Right cardiac atrium (tissue), 5 donors: ENCODE results near the gene BAZ1B. TPM values are rescaled to one million over a fixed set of nuclear protein-coding genes. Genes with fewer than 3 reads are reported as not detected.

ENCODE experiments used
- ATAC-seq, 2 donors: fragments of 200-7000 bp; cut with Tn5 transposase; one replicate each; pipeline versions ENCODE4 v1.8.0 to v1.9.1; 2020; ENCODE audit warnings: moderate library complexity in 2 of 2, mild to moderate bottlenecking in 1 of 2
- DNase-seq, 3 donors: peaks; one replicate each; pipeline ENCODE4 v3.0.0-alpha.2; 2020
- H3K27ac ChIP-seq: one replicate; pipeline ENCODE4 v1.5.1; 2013; ENCODE audit warnings: mild to moderate bottlenecking, low read length, control low read depth, moderate library complexity
- H3K27me3 ChIP-seq: one replicate; pipeline ENCODE4 v1.6.1; 2013; ENCODE audit not compliant: control insufficient read depth, insufficient read depth
- H3K4me1 ChIP-seq: one replicate; pipeline ENCODE4 v1.6.1; 2013; ENCODE audit warnings: low read length; ENCODE audit not compliant: control insufficient read depth, insufficient read depth
- H3K4me3 ChIP-seq: one replicate; pipeline ENCODE4 v1.5.1; 2013; ENCODE audit warnings: low read length, control low read depth
- H3K9me3 ChIP-seq: one replicate; pipeline ENCODE4 v1.6.1; 2013; ENCODE audit warnings: low read length; ENCODE audit not compliant: control insufficient read depth
- WGBS: extraction: QIAGEN DNeasy Blood & Tissue Kit; methylation state at CpG from one replicate; pipeline ENCODE4 v1.1.7; 2013; 5-methylcytosine and 5-hydroxymethylcytosine counted together
- intact Hi-C, 4 donors: fragments of 100-400 bp; cut with DNase I; formaldehyde crosslinking; loops; one replicate each; pipeline versions ENCODE4 v1.11.0 to v1.14.0; 2022 to 2023
- polyA plus RNA-seq: library from polyadenylated mRNA; stranded (reverse); fragments of 200-250 nt; gene quantifications from one replicate; pipeline ENCODE4 v1.2.3, GENCODE V29; 2013
- total RNA-seq, 4 donors: library from RNA; stranded (reverse); fragmentation: NEBNext Ultra II Directional; extraction: Animal tissue kit (Norgen Biotek cat#: 25700); gene quantifications; one replicate each; pipeline ENCODE4 v1.2.1, GENCODE V29; 2021
- donor health status: healthy with polysubstance abuse.
- donor health status: DM: no; HTN: yes; CAD: no.
- donor health status: DM: no; HTN: no; CAD: no.
- donor health status: DM: no; HTN: yes; CAD: no; lungs with severe emphysema.
- donor health status: DM: yes; HTN: yes; CAD: no.

The BAZ1B gene
- total and polyA plus RNA-seq, 5 donors = 24.4 to 48.3 (median 45.1) TPM

DNA sequence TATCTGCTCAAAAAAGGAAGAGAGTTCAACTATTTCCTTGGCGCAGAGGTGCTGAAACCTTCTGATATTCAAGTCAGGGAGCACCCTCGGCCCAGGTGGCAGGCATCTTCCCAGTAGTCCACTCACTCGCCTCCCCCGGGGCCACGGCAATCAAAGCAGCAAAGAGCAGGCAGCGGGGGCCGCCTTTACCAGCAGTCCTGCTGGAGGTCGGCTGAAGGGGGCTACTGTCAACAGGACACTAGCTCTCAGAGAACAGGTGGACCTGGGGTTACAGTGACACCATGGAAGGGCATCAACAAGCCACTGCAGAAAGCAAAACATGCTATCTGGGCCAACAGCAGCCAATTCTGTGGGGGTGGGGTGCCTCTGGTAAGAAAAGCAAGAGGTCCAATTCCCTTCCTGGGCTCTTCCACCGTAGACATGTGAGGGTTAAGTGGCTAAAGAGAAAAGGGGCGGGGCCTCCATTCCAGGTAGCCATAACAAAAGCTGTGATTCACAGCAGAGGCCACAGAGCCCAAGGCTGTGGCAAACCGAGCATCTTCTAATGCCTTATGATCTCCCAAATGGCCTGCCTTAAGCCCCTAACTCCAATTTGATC lies 79.1 kb downstream of the BAZ1B start:
- Histone ChIP-seq H3K27ac (no peak overlapping the region), H3K9me3 (no peaks in the 10 kb centered on the region), H3K4me3 (no peak overlapping the region), H3K27me3 (no peaks in the 10 kb centered on the region), H3K4me1 (no peaks in the 10 kb centered on the region)
- no peak for ATAC-seq
- WGBS = 83% methylated on average over 11 of the region's 11 CpGs
- DNase-seq = no peak
- intact Hi-C loops = loop anchor here in 1 of 4 donors (10.0 kb wide), 1 partner anchor 98 kb away; no protein-coding TSS in a partner anchor

DNA sequence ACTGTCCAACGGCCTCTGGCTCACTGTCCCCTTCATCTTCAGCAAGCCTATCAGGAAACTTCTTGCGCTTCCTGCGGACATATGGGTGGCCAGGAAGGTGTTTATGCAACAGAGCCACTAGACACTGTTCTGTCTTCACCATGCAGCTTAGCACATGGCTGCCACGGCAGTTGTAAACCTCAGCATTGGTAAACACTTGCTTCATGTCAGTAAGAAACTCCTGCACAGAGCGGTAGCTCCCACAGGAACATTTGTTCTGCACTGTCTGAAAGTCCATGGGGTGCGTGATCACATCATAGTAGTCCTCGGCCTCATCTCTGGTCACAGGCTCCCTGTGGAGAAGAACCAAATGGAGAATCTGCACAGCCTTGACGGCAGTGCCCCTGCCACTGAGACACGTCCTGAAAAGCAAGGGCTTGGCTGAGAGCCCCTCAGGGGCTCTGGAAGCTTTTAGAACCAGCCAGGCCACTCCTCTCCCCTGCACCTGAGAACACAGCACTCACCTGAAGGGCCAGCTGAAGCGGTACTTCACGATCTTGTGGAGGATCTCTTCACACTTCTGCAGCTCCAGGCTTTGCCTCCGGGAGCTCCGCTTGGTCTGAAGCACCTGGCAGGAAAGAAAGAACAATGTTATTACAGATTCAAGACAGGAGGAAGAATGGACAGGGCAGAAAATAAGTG lies 79.7 kb downstream of the BAZ1B start:
- Histone ChIP-seq H3K27ac (no peak overlapping the region), H3K4me3 (no peak overlapping the region), H3K9me3 (no peaks in the 10 kb centered on the region), H3K27me3 (no peaks in the 10 kb centered on the region), H3K4me1 (no peaks in the 10 kb centered on the region)
- no peak for ATAC-seq
- WGBS = 88% methylated on average over 13 of the region's 13 CpGs
- DNase-seq = no peak
- intact Hi-C loops = loop anchor here in 1 of 4 donors (10.0 kb wide), 1 partner anchor 98 kb away; no protein-coding TSS in a partner anchor

DNA sequence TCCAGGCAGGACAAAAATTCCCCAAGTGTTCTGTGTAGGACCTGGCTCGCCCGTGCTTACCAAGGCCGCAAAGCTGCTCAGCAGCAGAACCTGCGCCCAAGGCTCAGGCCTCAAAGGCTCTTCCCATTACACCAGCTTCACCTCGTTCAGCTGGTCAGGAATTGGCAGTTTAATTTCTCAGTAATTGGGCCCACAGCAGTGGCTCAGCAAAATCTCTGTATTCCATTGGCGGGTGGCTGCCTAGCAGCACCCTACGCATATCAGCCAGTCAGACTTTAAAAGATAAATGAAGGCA lies 82.7 kb downstream of the BAZ1B start:
- DNase-seq (no peak), ATAC-seq (no peak)
- intact Hi-C loops = loop anchor here in 2 of 4 donors (5.0 to 10.0 kb wide), 2 partner anchors 75 to 92 kb away; no protein-coding TSS in a partner anchor
- Histone ChIP-seq H3K4me3 (no peak overlapping the region), H3K9me3 (no peaks in the 10 kb centered on the region), H3K27ac (no peak overlapping the region), H3K27me3 (no peaks in the 10 kb centered on the region), H3K4me1 (no peaks in the 10 kb centered on the region)
- WGBS = 91% methylated on average over 7 of the region's 7 CpGs

DNA sequence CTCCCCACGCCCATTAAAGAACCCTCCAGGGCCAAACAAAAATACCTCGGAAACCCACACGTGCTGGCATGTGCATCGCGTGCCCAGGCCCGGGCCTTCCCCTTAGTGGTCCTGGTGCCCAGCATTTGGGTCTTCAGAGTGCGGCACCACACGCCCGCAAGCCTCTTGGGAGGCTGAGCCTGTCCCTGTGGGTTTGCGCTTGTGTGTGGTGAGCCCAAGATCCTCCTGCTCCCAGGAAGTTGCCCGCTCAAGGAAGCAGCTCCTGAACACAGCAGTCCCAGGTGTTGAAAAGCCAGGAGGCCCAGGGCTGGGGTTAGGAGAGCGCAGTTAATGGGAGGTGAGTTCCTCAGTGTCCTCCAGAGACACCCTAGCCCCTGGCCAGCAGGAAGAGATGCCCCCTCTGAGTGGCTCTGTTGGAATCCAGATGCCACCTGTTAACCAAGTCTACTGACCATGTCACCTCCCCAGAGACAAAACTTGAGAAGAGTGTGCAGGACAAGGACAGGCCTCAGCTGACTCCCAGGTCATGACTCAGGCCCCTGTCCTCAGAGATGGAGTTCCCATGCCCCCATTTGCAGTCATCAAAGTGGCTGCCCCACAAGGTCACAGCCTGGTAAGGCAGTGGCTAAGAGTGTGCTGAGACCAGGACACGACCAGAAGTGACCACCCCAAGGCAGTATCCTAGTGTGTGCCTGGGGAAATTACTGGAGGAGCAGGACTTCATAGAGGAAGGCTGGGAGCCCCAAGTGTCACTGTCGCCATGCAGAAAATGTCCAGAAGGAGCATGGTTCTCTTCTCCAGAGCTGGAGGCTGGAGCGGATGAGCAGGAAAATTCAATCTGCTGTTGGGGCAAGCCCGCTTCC lies 83.3 kb downstream of the BAZ1B start:
- no peaks in the 10 kb centered on the region for H3K4me1 ChIP-seq
- H3K27ac ChIP-seq = no peak overlapping the region
- 82% methylated on average over 16 of the region's 16 CpGs for WGBS
- H3K27me3 ChIP-seq = no peaks in the 10 kb centered on the region
- no peak overlapping the region for H3K4me3 ChIP-seq
- H3K9me3 ChIP-seq = no peaks in the 10 kb centered on the region
- DNase-seq = no peak
- no peak for ATAC-seq
- intact Hi-C loops = loop anchor here in 2 of 4 donors (5.0 to 10.0 kb wide), 2 partner anchors 74 to 91 kb away; no protein-coding TSS in a partner anchor

DNA sequence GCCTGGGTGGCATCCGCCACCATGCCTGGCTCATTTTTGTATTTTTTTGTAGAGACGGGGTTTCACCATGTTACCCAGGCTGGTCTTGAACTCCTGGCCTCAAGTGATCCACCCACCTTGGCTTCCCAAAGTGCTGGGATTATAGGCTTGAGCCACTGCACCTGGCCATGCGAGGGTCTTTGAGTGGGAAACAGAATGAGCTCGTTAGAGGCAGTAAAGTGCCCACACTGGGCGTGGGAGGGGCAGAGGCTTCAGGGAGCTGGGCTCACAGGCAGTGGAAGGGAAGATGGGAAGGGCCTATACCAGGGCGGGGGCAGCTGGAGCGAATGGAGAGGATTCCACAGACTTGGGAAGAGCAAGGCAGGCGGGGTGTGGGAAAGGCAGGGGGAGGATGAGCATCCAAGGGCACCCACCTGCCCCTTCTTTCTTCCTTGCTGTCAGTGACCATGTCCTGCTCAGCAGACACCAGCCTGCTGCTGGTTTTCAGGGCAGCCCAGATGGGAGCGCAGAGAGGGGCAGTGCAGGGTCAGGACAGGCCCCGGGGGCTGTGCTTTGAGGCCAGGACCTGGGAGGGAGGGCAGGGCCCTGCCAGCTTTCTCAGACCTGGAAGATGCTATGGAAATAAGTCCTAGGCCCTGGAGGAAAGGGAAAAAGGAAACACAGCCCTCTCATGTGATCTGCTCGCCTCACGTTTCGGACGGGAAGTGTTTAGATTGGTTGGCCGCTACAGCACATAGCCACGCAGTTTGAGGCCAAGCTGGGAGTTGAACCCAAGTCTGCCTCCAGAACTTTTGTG lies 84.3 kb downstream of the BAZ1B start:
- ATAC-seq (peak in 1 of 2 donors; percentile 28), DNase-seq (peak; percentile 22 to 52 (median 46))
- H3K4me3 ChIP-seq = no peak overlapping the region
- WGBS = 55% methylated on average over 16 of the region's 16 CpGs
- H3K27ac ChIP-seq = no peak overlapping the region
- no peaks in the 10 kb centered on the region for H3K27me3 ChIP-seq
- H3K4me1 ChIP-seq = no peaks in the 10 kb centered on the region
- H3K9me3 ChIP-seq = no peaks in the 10 kb centered on the region
- intact Hi-C loops = loop anchor here in 2 of 4 donors (5.0 to 10.0 kb wide), 2 partner anchors 73 to 91 kb away; no protein-coding TSS in a partner anchor

DNA sequence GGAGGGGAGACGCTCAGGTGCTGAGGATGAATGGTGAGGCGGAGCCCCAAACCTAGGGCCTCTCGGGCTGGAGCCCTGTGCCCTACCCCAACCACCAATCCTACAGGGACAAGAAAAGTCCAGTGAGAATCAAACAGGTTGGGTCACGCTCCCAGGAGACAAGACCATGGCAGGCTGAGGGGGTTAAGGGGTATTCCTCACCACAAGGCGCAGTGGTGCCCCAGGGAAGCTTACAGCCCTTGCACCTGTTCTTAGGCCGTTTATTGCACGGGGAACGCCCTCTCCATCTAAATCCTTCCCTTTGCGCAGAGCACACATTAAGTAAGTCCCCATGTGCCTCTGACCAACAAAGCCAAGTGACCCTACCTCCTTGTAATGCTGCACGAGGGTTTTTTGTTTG lies 85.0 kb downstream of the BAZ1B start:
- intact Hi-C loops = loop anchor here in 2 of 4 donors (5.0 to 10.0 kb wide), 2 partner anchors 72 to 90 kb away; no protein-coding TSS in a partner anchor
- no peaks in the 10 kb centered on the region for H3K9me3 ChIP-seq
- H3K4me3 ChIP-seq = no peak overlapping the region
- no peak overlapping the region for H3K27ac ChIP-seq
- H3K4me1 ChIP-seq = no peaks in the 10 kb centered on the region
- ATAC-seq (no peak), DNase-seq (no peak)
- H3K27me3 ChIP-seq = no peaks in the 10 kb centered on the region
- 83% methylated on average over 10 of the region's 10 CpGs for WGBS

DNA sequence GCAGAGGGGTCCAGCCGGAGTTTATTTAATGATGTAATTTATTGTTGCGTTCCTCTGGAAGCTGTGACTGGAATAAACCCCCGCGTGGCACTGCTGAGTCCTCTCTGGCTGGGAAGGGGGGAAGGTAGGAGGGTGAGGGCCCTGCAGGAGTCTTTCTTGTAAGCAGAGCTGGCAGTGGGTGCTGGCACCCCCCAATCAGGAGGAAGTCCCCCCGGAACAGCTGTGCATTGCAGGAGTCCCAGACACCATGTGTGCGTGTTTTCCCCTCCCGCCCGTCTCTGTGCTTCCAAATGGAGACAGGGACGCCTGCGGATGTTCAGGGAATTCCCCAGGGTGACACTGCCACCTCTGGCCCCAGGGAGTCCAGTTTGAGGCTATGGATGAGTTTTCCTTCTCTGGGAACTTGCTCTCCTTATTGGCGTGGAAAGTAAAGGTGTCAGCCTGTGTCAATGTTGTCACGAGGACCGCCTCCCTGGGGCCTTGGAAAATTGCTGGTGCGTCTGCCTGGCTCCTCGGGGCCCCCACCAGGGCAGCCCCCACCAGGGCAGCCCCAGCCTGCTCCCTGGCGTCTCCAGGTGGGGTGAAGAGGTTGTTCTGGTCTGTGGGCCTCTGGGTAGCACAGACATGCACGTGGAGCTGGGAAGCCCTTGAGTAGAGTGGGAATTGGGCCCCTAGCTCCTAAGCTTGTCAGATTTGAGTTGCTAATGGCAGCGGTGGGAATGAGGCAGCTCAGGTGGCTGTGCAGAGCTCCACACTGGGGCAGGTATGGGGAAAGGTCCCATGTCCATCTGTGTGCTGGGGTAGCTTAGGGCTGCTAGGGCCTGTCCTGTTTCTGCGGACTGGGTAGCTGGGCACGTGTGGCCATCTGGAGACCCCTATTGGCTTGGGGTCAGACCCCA lies 85.8 kb downstream of the BAZ1B start:
- Histone ChIP-seq H3K9me3 (no peaks in the 10 kb centered on the region), H3K4me1 (no peaks in the 10 kb centered on the region), H3K27ac (no peak overlapping the region), H3K27me3 (no peaks in the 10 kb centered on the region), H3K4me3 (no peak overlapping the region)
- intact Hi-C loops = loop anchor here in 2 of 4 donors (5.0 to 10.0 kb wide), 2 partner anchors 71 to 89 kb away; no protein-coding TSS in a partner anchor
- ATAC-seq (no peak), DNase-seq (no peak)
- WGBS = 42% methylated on average over 20 of the region's 20 CpGs

DNA sequence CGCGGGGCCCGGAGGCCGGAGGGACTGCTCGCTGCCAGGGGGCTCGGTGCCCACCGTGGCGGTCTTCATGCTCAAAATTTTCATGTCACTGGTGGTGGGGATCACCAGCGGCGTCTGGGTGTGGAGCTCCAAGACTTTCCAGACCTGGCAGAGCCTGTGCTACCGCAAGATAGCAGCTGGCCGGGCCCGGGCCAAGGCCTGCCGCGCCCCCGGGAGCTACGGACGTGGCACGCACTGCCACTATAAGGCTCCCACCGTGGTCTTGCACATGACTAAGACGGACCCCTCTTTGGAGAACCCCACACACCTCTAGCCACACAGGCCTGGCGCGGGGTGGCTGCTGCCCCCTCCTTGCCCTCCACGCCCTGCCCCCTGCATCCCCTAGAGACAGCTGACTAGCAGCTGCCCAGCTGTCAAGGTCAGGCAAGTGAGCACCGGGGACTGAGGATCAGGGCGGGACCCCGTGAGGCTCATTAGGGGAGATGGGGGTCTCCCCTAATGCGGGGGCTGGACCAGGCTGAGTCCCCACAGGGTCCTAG lies 86.6 kb downstream of the BAZ1B start:
- H3K4me1 ChIP-seq = no peaks in the 10 kb centered on the region
- 72% methylated on average over 28 of the region's 28 CpGs for whole genome bisulfite sequencing
- peak in 1 of 2 donors; percentile 5 for ATAC-seq
- DNase-seq = peak in 1 of 3 donors; percentile 62
- H3K27ac ChIP-seq = no peak overlapping the region
- H3K9me3 ChIP-seq = no peaks in the 10 kb centered on the region
- H3K27me3 ChIP-seq = no peaks in the 10 kb centered on the region
- intact Hi-C loops = loop anchor here in 2 of 4 donors (5.0 to 10.0 kb wide), 2 partner anchors 71 to 88 kb away; no protein-coding TSS in a partner anchor
- no peak overlapping the region for H3K4me3 ChIP-seq

DNA sequence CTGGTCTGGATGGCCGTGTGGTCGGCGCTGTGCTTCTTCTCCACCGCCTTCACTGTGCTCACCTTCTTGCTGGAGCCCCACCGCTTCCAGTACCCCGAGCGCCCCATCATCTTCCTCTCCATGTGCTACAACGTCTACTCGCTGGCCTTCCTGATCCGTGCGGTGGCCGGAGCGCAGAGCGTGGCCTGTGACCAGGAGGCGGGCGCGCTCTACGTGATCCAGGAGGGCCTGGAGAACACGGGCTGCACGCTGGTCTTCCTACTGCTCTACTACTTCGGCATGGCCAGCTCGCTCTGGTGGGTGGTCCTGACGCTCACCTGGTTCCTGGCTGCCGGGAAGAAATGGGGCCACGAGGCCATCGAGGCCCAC lies 87.4 kb downstream of the BAZ1B start:
- intact Hi-C loops = loop anchor here in 2 of 4 donors (5.0 to 10.0 kb wide), 2 partner anchors 70 to 87 kb away; no protein-coding TSS in a partner anchor
- WGBS = 95% methylated on average over 26 of the region's 26 CpGs
- ATAC-seq = no peak

More for the DNA sequence above, 87.4 kb downstream of the BAZ1B start:
- Histone ChIP-seq H3K27ac (no peak overlapping the region), H3K4me3 (no peak overlapping the region), H3K4me1 (no peaks in the 10 kb centered on the region), H3K27me3 (no peaks in the 10 kb centered on the region), H3K9me3 (no peaks in the 10 kb centered on the region)
- DNase-seq = peak in 1 of 3 donors; percentile 44
